Kidney epithelial cell (primary cell): Measurements from ENCODE around the gene MXD4. TPM values are rescaled to one million over a fixed set of nuclear protein-coding genes. Genes with fewer than 3 reads are reported as not detected.

Experiments used
- DNase-seq: peaks from one replicate; pipeline ENCODE4 v3.0.0-alpha.2; 2010; ENCODE audit warnings: low read depth
- H3K27me3 ChIP-seq: 2 replicates; pipeline ENCODE4 v1.6.0; 2011; ENCODE audit warnings: low read length; ENCODE audit not compliant: control insufficient read depth, insufficient read depth
- H3K36me3 ChIP-seq: 2 replicates; pipeline ENCODE4 v1.5.1; 2011; ENCODE audit warnings: low read length; ENCODE audit not compliant: control insufficient read depth, insufficient read depth
- H3K4me3 ChIP-seq: 2 replicates; pipeline ENCODE4 v1.5.1; 2011; ENCODE audit warnings: low read depth, mild to moderate bottlenecking, control low read depth, low read length
- total RNA-seq: library from RNA; depleted of rRNA; stranded (reverse); fragments of >200 nt; gene quantifications from 2 replicates; pipeline ENCODE4 v1.2.3, GENCODE V29; 2015
- TF ChIP-seq, protein P1 (sequence below): IDR thresholded peaks from 2 replicates; pipeline ENCODE4 v1.5.1; 2011; ENCODE audit warnings: mild to moderate bottlenecking, moderate library complexity, low read length, control low read depth, inconsistent platforms; ENCODE audit not compliant: insufficient read depth, poor library complexity, severe bottlenecking

MXD4 gene
- total RNA-seq, 1 donor from 2014 or later = 31.8 TPM

DNA sequence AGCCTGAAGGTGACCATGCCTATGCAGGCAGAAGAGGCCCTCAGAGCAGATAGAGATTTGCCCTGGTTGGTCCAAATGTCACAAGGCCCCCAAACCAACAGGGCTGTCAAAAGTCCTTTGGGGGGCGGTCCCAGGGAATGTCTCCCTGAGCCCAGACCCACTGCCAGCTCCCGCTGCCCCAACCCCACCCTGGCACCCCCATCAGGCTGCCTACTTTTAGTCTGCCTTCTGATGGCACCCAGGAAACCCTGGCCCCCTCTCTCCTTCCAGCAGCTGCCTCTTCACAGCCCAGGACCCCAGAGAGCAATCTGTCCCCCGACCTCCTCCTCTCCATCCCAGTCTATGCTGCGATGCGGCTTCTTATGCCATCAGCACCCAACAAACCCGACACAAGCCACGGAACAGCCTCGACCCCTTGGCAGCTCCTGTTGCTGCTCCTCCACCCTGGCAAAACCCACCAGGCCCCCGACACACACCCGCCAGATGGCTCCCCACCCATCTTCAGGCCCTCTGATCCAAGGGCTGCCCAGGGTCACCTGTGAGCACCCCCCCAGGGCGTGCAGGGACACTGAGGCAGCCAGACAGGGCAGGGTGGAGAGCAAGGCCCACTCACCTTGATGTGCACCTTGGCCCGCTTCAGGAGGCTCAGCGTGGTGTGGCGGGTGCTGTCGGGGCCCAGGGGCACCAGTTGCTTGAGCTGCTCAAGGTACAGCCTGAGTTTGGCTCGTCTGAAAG lies 9.9 kb downstream of the MXD4 start:
- no peaks in the 10 kb centered on the region for H3K27me3 ChIP-seq
- peaks cover 2% of the 10 kb centered on the region for H3K36me3 ChIP-seq
- DNase-seq = no peak
- no peak overlapping the region for H3K4me3 ChIP-seq
- TF ChIP-seq, protein P1, sequence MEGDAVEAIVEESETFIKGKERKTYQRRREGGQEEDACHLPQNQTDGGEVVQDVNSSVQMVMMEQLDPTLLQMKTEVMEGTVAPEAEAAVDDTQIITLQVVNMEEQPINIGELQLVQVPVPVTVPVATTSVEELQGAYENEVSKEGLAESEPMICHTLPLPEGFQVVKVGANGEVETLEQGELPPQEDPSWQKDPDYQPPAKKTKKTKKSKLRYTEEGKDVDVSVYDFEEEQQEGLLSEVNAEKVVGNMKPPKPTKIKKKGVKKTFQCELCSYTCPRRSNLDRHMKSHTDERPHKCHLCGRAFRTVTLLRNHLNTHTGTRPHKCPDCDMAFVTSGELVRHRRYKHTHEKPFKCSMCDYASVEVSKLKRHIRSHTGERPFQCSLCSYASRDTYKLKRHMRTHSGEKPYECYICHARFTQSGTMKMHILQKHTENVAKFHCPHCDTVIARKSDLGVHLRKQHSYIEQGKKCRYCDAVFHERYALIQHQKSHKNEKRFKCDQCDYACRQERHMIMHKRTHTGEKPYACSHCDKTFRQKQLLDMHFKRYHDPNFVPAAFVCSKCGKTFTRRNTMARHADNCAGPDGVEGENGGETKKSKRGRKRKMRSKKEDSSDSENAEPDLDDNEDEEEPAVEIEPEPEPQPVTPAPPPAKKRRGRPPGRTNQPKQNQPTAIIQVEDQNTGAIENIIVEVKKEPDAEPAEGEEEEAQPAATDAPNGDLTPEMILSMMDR = no peak

- DNase-seq = no peak
- Histone ChIP-seq H3K4me3 (no peak overlapping the region), H3K36me3 (peaks cover 2% of the 10 kb centered on the region), H3K27me3 (no peaks in the 10 kb centered on the region)
- TF ChIP-seq, protein P1 = no peak
Observed at GRCh38 chr4:2251073-2251794, 10.7 kb downstream of the MXD4 start.

- peaks cover 2% of the 10 kb centered on the region for H3K36me3 ChIP-seq
- no peak for DNase-seq
Observed at GRCh38 chr4:2250357-2251072, 11.4 kb downstream of the MXD4 start.

GRCh38 chr4:2249526-2250356 lies 12.2 kb downstream of the MXD4 start:
- no peak for DNase-seq
- TF ChIP-seq, protein P1 = no peak
- peaks cover 2% of the 10 kb centered on the region for H3K36me3 ChIP-seq

More at GRCh38 chr4:2250357-2251072, 11.4 kb downstream of the MXD4 start:
- no peaks in the 10 kb centered on the region for H3K27me3 ChIP-seq
- TF ChIP-seq, protein P1 = no peak
- H3K4me3 ChIP-seq = no peak overlapping the region

DNA sequence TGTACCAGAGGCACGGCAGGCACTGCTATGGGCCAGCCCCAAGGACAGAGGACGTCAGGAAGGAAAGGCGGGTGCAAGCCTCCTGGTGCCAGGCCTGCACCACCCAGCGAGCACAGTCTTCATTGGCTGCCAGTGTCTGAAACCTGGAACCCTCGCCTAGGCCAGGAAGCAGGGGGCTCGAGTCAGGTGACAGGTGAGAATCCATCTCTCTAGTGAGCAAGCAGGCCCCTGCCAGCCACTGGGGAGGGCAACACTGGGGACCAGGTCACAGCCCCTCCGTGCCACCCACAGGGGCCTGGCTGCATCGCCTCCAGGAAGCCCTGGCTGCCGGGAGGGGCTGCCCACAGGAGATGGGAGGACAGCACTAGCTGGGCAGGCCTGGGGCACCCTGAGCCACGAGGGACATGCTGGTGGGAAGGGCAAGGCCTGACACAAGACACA lies 13.1 kb downstream of the MXD4 start:
- Histone ChIP-seq H3K36me3 (peaks cover 2% of the 10 kb centered on the region), H3K27me3 (no peaks in the 10 kb centered on the region), H3K4me3 (no peak overlapping the region)
- TF ChIP-seq, protein P1 = no peak
- no peak for DNase-seq

More at GRCh38 chr4:2249526-2250356, 12.2 kb downstream of the MXD4 start:
- no peak overlapping the region for H3K4me3 ChIP-seq
- H3K27me3 ChIP-seq = no peaks in the 10 kb centered on the region
